HepG2 (cell line): Measurements from ENCODE around the gene SPSB2. TPM values are rescaled to one million over a fixed set of nuclear protein-coding genes. Genes with fewer than 3 reads are reported as not detected.

Experiments used
- ATF7 ChIP-seq, 2 experiments: fragments of 450-650 bp in 1 of 2; sonication (generic) in 1 of 2; formaldehyde crosslinking in 1 of 2; IDR thresholded peaks; 2 replicates each; pipeline versions ENCODE4 v1.4.0 to v1.6.1; 2016 to 2020; ENCODE audit warnings: antibody characterized with exemption in 1 of 2, mild to moderate bottlenecking in 1 of 2, missing genetic modification reagents in 1 of 2
- CAMTA2 ChIP-seq: sonication (generic); formaldehyde crosslinking; IDR thresholded peaks from 2 replicates; pipeline ENCODE4 v1.4.0; 2020; ENCODE audit warnings: mild to moderate bottlenecking, missing genetic modification reagents, borderline replicate concordance
- PHB2 ChIP-seq: fragments of 450-650 bp; IDR thresholded peaks from 2 replicates; pipeline ENCODE4 v1.6.1; 2018; ENCODE audit not compliant: partially characterized antibody
- POLR2AphosphoS2 ChIP-seq: IDR thresholded peaks from 2 replicates; pipeline ENCODE4 v1.6.1; 2011; ENCODE audit warnings: low read depth, low read length, improper control_type of control experiment
- ZNF17 ChIP-seq: sonication (generic); formaldehyde crosslinking; IDR thresholded peaks from 2 replicates; pipeline ENCODE4 v1.5.0; 2020; ENCODE audit warnings: mild to moderate bottlenecking, missing genetic modification reagents
- ZNF260 ChIP-seq: sonication (generic); formaldehyde crosslinking; IDR thresholded peaks from 2 replicates; pipeline ENCODE4 v1.4.0; 2020; ENCODE audit warnings: missing genetic modification reagents, low read depth, mild to moderate bottlenecking, borderline replicate concordance
- ZNF33B ChIP-seq: sonication (generic); formaldehyde crosslinking; IDR thresholded peaks from 2 replicates; pipeline ENCODE4 v1.5.1; 2020; ENCODE audit warnings: mild to moderate bottlenecking, missing genetic modification reagents
- polyA plus RNA-seq, 8 experiments: library from polyadenylated mRNA; depleted of rRNA in 3 of 8; stranded (reverse) in 7 of 8; unstranded in 1 of 8; fragments of >200 nt; fragmentation: Illumina TruSeq in 4 of 8; extraction: Trizol in 4 of 8; gene quantifications; 2 replicates each; pipeline versions ENCODE4 v1.2.1 to v1.2.3, GENCODE V29; 2011 to 2016; ENCODE audit warnings: low read depth in 4 of 8, missing spikeins in 1 of 8, mixed read lengths in 1 of 8; ENCODE audit not compliant: insufficient read depth in 1 of 8
- total RNA-seq, 5 experiments: library from RNA; depleted of rRNA; stranded (reverse); fragments of >200 nt; fragmentation: Illumina TruSeq; extraction: Trizol; gene quantifications; 2 replicates each; pipeline ENCODE4 v1.2.3, GENCODE V29; 2016; ENCODE audit warnings: low read depth in 1 of 5
- TF ChIP-seq, protein P1 (sequence below): sonication (generic); formaldehyde crosslinking; IDR thresholded peaks from 2 replicates; pipeline ENCODE4 v1.4.0; 2020; ENCODE audit warnings: missing genetic modification reagents
- TF ChIP-seq, protein P2 (sequence below): sonication (generic); formaldehyde crosslinking; IDR thresholded peaks from 2 replicates; pipeline ENCODE4 v1.8.0; 2022; ENCODE audit warnings: missing genetic modification reagents, low read depth, mild to moderate bottlenecking, borderline replicate concordance
- TF ChIP-seq, protein P3 (sequence below): IDR thresholded peaks from 2 replicates; pipeline ENCODE4 v1.6.1; 2012; ENCODE audit warnings: low read depth, low read length, improper control_type of control experiment
- TF ChIP-seq, protein P4 (sequence below): sonication (generic); formaldehyde crosslinking; IDR thresholded peaks from 2 replicates; pipeline ENCODE4 v1.4.0; 2020; ENCODE audit warnings: mild to moderate bottlenecking, missing genetic modification reagents
- TF ChIP-seq, protein P5 (sequence below): sonication (generic); formaldehyde crosslinking; IDR thresholded peaks from 2 replicates; pipeline ENCODE4 v1.5.1; 2020; ENCODE audit warnings: missing genetic modification reagents, mild to moderate bottlenecking, borderline replicate concordance
- TF ChIP-seq, protein P6 (sequence below): sonication (generic); formaldehyde crosslinking; IDR thresholded peaks from 2 replicates; pipeline ENCODE4 v1.4.0; 2020; ENCODE audit warnings: missing genetic modification reagents

Gene SPSB2
- total and polyA plus RNA-seq, 2 of the 13 experiments (the other 11 are each of a cell fraction or from before 2014, with no cell fraction given): 2.0 to 6.2 TPM

DNA sequence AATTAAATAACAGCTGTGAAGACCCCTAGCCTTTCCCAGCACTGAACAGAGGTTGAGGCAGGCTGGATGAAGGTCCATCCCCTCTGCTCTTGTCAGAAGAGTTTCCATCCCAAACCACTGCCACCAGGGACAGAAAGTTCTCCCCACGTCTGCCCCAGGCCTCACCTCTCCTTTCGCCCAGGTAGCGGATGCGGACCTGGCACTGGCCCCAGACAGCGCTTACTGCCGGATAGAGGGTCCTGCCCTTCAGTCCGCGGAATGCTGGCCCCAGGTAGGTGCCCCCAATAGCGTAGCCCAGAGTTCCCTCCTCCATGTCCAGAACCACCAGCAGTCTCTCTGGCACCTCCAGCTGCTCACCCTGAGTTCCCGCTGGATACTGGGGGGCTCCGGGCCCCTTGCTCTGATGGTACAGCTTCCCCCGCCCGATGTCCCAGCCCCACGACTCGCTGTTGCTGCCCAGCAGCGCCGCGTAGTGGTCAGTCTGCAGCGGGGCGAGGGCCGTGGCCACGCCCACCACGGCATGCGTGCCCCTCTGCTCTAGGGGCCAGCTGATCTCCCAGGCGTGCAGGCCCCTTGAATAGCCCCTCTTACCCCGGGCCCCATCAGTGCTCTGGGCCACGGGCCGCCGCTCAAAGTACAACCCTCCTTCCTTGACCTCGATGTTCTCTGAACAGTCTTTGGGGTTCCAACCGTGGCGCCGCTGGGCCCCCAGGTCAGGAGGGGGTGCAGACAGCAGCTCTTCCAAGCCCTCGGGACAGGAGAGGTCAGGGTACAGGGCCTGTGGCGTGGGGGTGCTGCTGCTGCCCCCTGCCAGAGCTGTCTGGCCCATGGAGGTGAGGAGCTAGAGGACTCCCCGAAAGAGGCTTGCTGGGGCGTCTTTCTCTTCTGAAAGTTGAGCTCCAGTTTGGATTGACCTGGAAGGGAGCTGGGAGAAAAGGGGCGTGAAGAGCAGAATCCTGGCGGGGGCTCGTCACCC is 742 bp downstream of the SPSB2 start (continued):
- TF ChIP-seq, protein P1, sequence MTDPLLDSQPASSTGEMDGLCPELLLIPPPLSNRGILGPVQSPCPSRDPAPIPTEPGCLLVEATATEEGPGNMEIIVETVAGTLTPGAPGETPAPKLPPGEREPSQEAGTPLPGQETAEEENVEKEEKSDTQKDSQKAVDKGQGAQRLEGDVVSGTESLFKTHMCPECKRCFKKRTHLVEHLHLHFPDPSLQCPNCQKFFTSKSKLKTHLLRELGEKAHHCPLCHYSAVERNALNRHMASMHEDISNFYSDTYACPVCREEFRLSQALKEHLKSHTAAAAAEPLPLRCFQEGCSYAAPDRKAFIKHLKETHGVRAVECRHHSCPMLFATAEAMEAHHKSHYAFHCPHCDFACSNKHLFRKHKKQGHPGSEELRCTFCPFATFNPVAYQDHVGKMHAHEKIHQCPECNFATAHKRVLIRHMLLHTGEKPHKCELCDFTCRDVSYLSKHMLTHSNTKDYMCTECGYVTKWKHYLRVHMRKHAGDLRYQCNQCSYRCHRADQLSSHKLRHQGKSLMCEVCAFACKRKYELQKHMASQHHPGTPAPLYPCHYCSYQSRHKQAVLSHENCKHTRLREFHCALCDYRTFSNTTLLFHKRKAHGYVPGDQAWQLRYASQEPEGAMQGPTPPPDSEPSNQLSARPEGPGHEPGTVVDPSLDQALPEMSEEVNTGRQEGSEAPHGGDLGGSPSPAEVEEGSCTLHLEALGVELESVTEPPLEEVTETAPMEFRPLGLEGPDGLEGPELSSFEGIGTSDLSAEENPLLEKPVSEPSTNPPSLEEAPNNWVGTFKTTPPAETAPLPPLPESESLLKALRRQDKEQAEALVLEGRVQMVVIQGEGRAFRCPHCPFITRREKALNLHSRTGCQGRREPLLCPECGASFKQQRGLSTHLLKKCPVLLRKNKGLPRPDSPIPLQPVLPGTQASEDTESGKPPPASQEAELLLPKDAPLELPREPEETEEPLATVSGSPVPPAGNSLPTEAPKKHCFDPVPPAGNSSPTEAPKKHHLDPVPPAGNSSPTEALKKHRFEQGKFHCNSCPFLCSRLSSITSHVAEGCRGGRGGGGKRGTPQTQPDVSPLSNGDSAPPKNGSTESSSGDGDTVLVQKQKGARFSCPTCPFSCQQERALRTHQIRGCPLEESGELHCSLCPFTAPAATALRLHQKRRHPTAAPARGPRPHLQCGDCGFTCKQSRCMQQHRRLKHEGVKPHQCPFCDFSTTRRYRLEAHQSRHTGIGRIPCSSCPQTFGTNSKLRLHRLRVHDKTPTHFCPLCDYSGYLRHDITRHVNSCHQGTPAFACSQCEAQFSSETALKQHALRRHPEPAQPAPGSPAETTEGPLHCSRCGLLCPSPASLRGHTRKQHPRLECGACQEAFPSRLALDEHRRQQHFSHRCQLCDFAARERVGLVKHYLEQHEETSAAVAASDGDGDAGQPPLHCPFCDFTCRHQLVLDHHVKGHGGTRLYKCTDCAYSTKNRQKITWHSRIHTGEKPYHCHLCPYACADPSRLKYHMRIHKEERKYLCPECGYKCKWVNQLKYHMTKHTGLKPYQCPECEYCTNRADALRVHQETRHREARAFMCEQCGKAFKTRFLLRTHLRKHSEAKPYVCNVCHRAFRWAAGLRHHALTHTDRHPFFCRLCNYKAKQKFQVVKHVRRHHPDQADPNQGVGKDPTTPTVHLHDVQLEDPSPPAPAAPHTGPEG (CRISPR knock-in tag): peak; percentile 68; the same call in 1 of the 2 replicates
- TF ChIP-seq ZNF33B (CRISPR knock-in tag): no peak
- no peak for TF ChIP-seq PHB2
- no peak for TF ChIP-seq ZNF17 (CRISPR knock-in tag)
- TF ChIP-seq, protein P2, sequence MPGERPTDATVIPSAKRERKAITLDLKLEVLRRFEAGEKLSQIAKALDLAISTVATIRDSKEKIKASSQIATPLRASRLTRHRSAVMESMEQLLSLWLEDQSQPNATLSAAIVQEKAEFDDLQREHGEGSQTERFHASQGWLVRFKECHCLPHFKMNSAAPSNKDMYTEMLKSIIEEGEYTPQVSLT (CRISPR knock-in tag): peak; percentile 38; the same call in 1 of the 2 replicates
- no peak for TF ChIP-seq ZNF260
- TF ChIP-seq, protein P3, sequence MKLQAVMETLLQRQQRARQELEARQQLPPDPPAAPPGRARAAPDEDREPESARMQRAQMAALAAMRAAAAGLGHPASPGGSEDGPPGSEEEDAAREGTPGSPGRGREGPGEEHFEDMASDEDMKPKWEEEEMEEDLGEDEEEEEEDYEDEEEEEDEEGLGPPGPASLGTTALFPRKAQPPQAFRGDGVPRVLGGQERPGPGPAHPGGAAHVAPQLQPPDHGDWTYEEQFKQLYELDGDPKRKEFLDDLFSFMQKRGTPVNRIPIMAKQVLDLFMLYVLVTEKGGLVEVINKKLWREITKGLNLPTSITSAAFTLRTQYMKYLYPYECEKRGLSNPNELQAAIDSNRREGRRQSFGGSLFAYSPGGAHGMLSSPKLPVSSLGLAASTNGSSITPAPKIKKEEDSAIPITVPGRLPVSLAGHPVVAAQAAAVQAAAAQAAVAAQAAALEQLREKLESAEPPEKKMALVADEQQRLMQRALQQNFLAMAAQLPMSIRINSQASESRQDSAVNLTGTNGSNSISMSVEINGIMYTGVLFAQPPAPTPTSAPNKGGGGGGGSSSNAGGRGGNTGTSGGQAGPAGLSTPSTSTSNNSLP: no peak
- TF ChIP-seq, protein P4, sequence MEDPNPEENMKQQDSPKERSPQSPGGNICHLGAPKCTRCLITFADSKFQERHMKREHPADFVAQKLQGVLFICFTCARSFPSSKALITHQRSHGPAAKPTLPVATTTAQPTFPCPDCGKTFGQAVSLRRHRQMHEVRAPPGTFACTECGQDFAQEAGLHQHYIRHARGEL: no peak
- TF ChIP-seq, protein P5, sequence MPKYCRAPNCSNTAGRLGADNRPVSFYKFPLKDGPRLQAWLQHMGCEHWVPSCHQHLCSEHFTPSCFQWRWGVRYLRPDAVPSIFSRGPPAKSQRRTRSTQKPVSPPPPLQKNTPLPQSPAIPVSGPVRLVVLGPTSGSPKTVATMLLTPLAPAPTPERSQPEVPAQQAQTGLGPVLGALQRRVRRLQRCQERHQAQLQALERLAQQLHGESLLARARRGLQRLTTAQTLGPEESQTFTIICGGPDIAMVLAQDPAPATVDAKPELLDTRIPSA (CRISPR knock-in tag): no peak; the same call in 1 of the 2 replicates
- no peak for TF ChIP-seq ATF7 (IDR thresholded peaks at IDR 0.05)
- TF ChIP-seq ATF7 (CRISPR knock-in tag; IDR thresholded peaks at IDR 0.05): no peak; the same call in 1 of the 2 replicates
- TF ChIP-seq POLR2AphosphoS2: no peak; the same call in 1 of the 2 replicates
- TF ChIP-seq CAMTA2 (CRISPR knock-in tag): no peak
- TF ChIP-seq, protein P6, sequence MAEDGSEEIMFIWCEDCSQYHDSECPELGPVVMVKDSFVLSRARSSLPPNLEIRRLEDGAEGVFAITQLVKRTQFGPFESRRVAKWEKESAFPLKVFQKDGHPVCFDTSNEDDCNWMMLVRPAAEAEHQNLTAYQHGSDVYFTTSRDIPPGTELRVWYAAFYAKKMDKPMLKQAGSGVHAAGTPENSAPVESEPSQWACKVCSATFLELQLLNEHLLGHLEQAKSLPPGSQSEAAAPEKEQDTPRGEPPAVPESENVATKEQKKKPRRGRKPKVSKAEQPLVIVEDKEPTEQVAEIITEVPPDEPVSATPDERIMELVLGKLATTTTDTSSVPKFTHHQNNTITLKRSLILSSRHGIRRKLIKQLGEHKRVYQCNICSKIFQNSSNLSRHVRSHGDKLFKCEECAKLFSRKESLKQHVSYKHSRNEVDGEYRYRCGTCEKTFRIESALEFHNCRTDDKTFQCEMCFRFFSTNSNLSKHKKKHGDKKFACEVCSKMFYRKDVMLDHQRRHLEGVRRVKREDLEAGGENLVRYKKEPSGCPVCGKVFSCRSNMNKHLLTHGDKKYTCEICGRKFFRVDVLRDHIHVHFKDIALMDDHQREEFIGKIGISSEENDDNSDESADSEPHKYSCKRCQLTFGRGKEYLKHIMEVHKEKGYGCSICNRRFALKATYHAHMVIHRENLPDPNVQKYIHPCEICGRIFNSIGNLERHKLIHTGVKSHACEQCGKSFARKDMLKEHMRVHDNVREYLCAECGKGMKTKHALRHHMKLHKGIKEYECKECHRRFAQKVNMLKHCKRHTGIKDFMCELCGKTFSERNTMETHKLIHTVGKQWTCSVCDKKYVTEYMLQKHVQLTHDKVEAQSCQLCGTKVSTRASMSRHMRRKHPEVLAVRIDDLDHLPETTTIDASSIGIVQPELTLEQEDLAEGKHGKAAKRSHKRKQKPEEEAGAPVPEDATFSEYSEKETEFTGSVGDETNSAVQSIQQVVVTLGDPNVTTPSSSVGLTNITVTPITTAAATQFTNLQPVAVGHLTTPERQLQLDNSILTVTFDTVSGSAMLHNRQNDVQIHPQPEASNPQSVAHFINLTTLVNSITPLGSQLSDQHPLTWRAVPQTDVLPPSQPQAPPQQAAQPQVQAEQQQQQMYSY (CRISPR knock-in tag): 0 out of 2 replicates have a peak, but pooled peaks have one; percentile 19
